Mesendoderm (in vitro differentiated cells): ENCODE data around the gene ZNF71.

ENCODE experiments used
- DNase-seq: peaks from one replicate; pipeline ENCODE4 v3.0.0; 2013
- H2AK5ac ChIP-seq: 2 replicates; pipeline ENCODE4 v1.6.1; 2013; ENCODE audit warnings: low read length, inconsistent platforms
- H2BK120ac ChIP-seq: 2 replicates; pipeline ENCODE4 v1.6.1; 2013; ENCODE audit warnings: low read depth, mild to moderate bottlenecking, low read length, moderate library complexity, mixed read lengths
- H2BK15ac ChIP-seq: replicated peaks from 2 replicates; pipeline ENCODE4 v1.6.1; 2013; ENCODE audit warnings: low read depth, mild to moderate bottlenecking, moderate library complexity
- H2BK5ac ChIP-seq: 2 replicates; pipeline ENCODE4 v1.6.1; 2013; ENCODE audit warnings: low read length, inconsistent platforms
- H3K18ac ChIP-seq: 2 replicates; pipeline ENCODE4 v1.6.1; 2013; ENCODE audit warnings: mild to moderate bottlenecking, low read length, mixed read lengths
- H3K23ac ChIP-seq: one replicate; pipeline ENCODE4 v1.6.1; 2013; ENCODE audit warnings: low read length
- H3K27ac ChIP-seq: 2 replicates; pipeline ENCODE4 v1.5.1; 2013; ENCODE audit warnings: low read depth, mild to moderate bottlenecking, inconsistent platforms, low read length, moderate library complexity
- H3K27me3 ChIP-seq: 2 replicates; pipeline ENCODE4 v1.6.1; 2013; ENCODE audit warnings: low read length, control low read depth, mild to moderate bottlenecking, inconsistent platforms; ENCODE audit not compliant: insufficient read depth, poor library complexity
- H3K36me3 ChIP-seq: 2 replicates; pipeline ENCODE4 v1.6.1; 2013; ENCODE audit warnings: low read length, inconsistent platforms; ENCODE audit not compliant: control insufficient read depth, insufficient read depth
- H3K4ac ChIP-seq: one replicate; pipeline ENCODE4 v1.6.1; 2013; ENCODE audit warnings: low read depth, mild to moderate bottlenecking, low read length, moderate library complexity
- H3K4me1 ChIP-seq: 2 replicates; pipeline ENCODE4 v1.6.1; 2013; ENCODE audit warnings: low read depth, low read length, inconsistent platforms; ENCODE audit not compliant: control insufficient read depth
- H3K4me2 ChIP-seq: 2 replicates; pipeline ENCODE4 v1.6.1; 2013; ENCODE audit warnings: low read length
- H3K4me3 ChIP-seq: 2 replicates; pipeline ENCODE4 v1.5.1; 2013; ENCODE audit warnings: mild to moderate bottlenecking, low read length
- H3K56ac ChIP-seq: one replicate; pipeline ENCODE4 v1.6.1; 2013; ENCODE audit warnings: low read length
- H3K79me1 ChIP-seq: 2 replicates; pipeline ENCODE4 v1.6.1; 2013; ENCODE audit warnings: low read length, inconsistent platforms
- H3K79me2 ChIP-seq: 2 replicates; pipeline ENCODE4 v1.6.1; 2013; ENCODE audit warnings: mild to moderate bottlenecking, low read length; ENCODE audit not compliant: control insufficient read depth, insufficient read depth
- H3K9ac ChIP-seq: 2 replicates; pipeline ENCODE4 v1.6.1; 2013; ENCODE audit warnings: low read length, inconsistent platforms
- H4K5ac ChIP-seq: one replicate; pipeline ENCODE4 v1.6.1; 2013; ENCODE audit warnings: low read length
- H4K8ac ChIP-seq: one replicate; pipeline ENCODE4 v1.6.1; 2013; ENCODE audit warnings: low read depth, mild to moderate bottlenecking, control low read depth, low read length, moderate library complexity
- WGBS: extraction: QIAGEN DNeasy Blood & Tissue Kit; methylation state at CpG from one replicate; pipeline ENCODE4 v1.1.7; 2013; ENCODE audit warnings: low lambda C conversion rate, missing lambda C conversion rate; ENCODE audit not compliant: insufficient coverage; ENCODE audit errors: extremely low coverage; 5-methylcytosine and 5-hydroxymethylcytosine counted together

Gene ZNF71

DNA sequence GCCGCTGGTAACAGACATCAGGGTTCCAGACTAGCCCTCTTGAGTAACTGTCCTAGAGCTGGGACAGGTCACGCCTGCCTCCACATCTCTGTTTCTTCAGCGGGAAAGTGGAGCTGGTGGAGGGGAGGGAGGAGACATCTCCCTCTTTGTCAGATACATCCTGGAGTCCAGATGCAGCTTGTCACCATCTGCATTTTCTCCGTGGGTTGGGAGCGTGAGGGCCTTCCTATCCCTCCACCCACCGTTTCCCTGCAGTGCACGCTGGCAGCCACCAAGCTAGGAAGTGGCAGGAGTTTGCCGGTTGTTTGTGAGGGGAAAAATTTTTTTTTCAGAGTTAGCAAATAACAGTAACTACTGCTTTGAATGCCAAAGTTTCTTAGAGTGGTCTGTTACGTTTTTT lies 27.9 kb downstream of the ZNF71 start:
- Histone ChIP-seq H3K27me3 (no peaks in the 10 kb centered on the region), H3K56ac (no peak overlapping the region), H3K36me3 (no peaks in the 10 kb centered on the region), H2BK15ac (no peak overlapping the region), H3K4me2 (no peak overlapping the region), H3K4ac (no peak overlapping the region), H3K4me3 (no peak overlapping the region), H3K79me2 (no peaks in the 10 kb centered on the region), H3K18ac (no peak overlapping the region), H4K5ac (no peak overlapping the region), H2BK5ac (no peak overlapping the region), H3K23ac (no peak overlapping the region), H2AK5ac (no peak overlapping the region), H3K27ac (no peak overlapping the region), H3K4me1 (no peaks in the 10 kb centered on the region), H2BK120ac (no peak overlapping the region), H3K9ac (no peak overlapping the region), H3K79me1 (no peaks in the 10 kb centered on the region), H4K8ac (no peak overlapping the region)
- no peak for DNase-seq
- WGBS = no CpG with 5 or more reads among the region's 9 CpGs

DNA sequence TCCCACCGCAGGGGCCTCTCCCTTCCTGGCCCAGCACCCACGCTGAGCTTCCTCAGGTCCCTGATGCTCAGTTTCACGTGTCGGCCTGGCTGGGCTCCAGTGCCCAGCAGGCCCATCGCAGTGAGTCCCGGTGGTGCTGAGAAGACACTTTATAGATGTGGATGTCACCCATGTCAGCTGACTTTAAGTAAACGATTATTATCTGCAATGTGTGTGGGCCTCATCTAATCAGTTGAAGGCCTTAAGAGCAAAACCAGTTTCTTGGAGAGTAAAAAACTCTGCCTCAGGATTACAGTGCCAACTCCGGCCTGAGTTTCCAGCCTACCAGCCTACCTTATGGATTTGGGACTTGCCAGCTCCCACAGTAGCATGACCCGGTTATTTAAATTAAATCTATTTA lies 30.6 kb downstream of the ZNF71 start:
- H3K4me1 ChIP-seq = no peaks in the 10 kb centered on the region
- H2BK15ac ChIP-seq = no peak overlapping the region
- no peaks in the 10 kb centered on the region for H3K79me2 ChIP-seq
- DNase-seq = no peak
- no peak overlapping the region for H3K4me2 ChIP-seq
- H4K8ac ChIP-seq = no peak overlapping the region
- H3K27ac ChIP-seq = no peak overlapping the region
- H3K23ac ChIP-seq = no peak overlapping the region
- H3K27me3 ChIP-seq = no peaks in the 10 kb centered on the region
- no peak overlapping the region for H2BK5ac ChIP-seq
- no peak overlapping the region for H4K5ac ChIP-seq
- no CpG with 5 or more reads among the region's 9 CpGs for WGBS
- no peaks in the 10 kb centered on the region for H3K79me1 ChIP-seq
- no peak overlapping the region for H2BK120ac ChIP-seq
- no peak overlapping the region for H3K56ac ChIP-seq
- H2AK5ac ChIP-seq = no peak overlapping the region
- H3K9ac ChIP-seq = no peak overlapping the region
- H3K4me3 ChIP-seq = no peak overlapping the region
- H3K4ac ChIP-seq = no peak overlapping the region
- no peak overlapping the region for H3K18ac ChIP-seq
- no peaks in the 10 kb centered on the region for H3K36me3 ChIP-seq

DNA sequence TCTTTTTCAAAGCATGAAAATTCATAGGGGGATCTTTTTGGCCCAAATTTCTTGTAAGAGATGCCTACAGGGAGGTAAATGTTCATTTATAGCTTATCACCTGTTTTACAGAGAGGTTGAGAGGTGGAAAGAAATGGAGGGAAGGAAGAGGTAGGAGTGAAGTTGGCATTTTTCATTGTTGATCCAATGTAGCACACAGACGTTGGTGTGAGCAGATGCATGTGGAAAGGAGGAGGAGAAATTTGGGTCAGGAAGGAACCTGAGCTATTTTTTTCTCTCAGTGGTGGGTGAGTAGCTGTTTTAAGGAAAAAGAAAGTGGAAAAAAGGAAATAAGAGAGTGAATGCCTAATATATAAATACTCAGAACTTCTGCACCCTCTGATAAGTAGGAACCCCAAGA lies 37.9 kb downstream of the ZNF71 start:
- no CpG with 5 or more reads among the region's 1 CpG for WGBS
- DNase-seq = no peak
- Histone ChIP-seq H4K8ac (no peak overlapping the region), H2AK5ac (no peak overlapping the region), H4K5ac (no peak overlapping the region), H2BK5ac (no peak overlapping the region), H3K18ac (no peak overlapping the region), H3K36me3 (no peaks in the 10 kb centered on the region), H3K4me2 (no peak overlapping the region), H3K4me1 (no peaks in the 10 kb centered on the region), H3K79me2 (no peaks in the 10 kb centered on the region), H3K27ac (no peak overlapping the region), H3K4me3 (no peak overlapping the region), H3K23ac (no peak overlapping the region), H2BK120ac (no peak overlapping the region), H3K79me1 (no peaks in the 10 kb centered on the region), H3K9ac (no peak overlapping the region), H3K56ac (no peak overlapping the region), H3K27me3 (no peaks in the 10 kb centered on the region), H2BK15ac (no peak overlapping the region), H3K4ac (no peak overlapping the region)

DNA sequence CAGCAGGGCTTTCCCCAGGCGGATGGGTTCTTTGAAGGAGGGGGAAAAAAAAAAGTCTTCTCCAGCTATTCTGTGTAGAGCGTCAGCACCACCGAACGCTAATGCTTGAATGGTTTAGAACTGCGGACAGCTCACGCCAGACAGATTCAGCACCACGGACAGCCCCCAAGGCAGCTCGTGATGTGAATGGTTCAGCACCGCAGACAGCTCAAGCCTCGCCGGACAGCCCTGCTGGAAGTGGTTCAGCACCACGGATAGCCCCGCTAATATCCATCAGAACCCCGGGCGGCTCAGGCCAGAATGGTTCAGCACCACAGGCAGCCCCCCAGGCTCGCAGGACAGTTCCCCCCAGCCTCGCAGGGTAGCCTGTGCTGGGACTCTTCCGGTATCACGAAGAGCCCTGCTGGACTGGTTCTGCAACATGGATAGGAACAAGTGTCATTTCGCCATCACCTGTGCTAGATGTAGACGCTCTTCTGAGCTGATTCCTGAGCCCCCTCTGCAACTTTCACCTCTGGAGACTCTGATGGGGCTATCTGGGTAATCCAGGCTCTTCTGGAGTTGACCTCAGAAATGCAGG lies 43.0 kb downstream of the ZNF71 start:
- peak; percentile 93 for DNase-seq
- Histone ChIP-seq H4K5ac (no peak overlapping the region), H3K4me2 (no peak overlapping the region), H3K18ac (no peak overlapping the region), H3K9ac (no peak overlapping the region), H2AK5ac (no peak overlapping the region), H3K4me3 (no peak overlapping the region), H3K23ac (no peak overlapping the region), H3K4ac (no peak overlapping the region), H4K8ac (no peak overlapping the region), H3K27me3 (no peaks in the 10 kb centered on the region), H3K36me3 (no peaks in the 10 kb centered on the region), H3K79me1 (no peaks in the 10 kb centered on the region), H3K56ac (no peak overlapping the region), H2BK120ac (no peak overlapping the region), H2BK15ac (no peak overlapping the region), H3K79me2 (no peaks in the 10 kb centered on the region), H2BK5ac (no peak overlapping the region), H3K4me1 (no peaks in the 10 kb centered on the region), H3K27ac (no peak overlapping the region)
- no CpG with 5 or more reads among the region's 21 CpGs for WGBS

DNA sequence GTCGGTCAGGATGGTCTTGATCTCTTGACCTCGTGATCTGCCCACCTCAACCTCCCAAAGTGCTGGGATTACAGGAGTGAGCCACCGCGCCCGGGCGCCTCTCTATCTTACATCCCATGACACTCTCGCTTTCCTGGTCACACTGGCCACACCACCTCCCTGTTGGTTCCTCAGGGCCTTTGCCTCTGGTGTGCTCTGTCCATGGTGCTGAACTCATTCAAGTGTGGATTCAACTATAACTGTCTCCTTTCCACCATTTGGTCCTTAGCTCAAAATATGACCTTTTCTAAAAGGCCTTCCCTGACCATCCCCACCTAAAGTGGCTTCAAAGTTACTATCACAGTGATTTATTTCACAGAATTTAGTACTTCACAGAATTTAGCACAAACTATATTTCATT lies 44.1 kb downstream of the ZNF71 start:
- no peak overlapping the region for H2BK15ac ChIP-seq
- DNase-seq = peak; percentile 63
- no peak overlapping the region for H3K18ac ChIP-seq

DNA sequence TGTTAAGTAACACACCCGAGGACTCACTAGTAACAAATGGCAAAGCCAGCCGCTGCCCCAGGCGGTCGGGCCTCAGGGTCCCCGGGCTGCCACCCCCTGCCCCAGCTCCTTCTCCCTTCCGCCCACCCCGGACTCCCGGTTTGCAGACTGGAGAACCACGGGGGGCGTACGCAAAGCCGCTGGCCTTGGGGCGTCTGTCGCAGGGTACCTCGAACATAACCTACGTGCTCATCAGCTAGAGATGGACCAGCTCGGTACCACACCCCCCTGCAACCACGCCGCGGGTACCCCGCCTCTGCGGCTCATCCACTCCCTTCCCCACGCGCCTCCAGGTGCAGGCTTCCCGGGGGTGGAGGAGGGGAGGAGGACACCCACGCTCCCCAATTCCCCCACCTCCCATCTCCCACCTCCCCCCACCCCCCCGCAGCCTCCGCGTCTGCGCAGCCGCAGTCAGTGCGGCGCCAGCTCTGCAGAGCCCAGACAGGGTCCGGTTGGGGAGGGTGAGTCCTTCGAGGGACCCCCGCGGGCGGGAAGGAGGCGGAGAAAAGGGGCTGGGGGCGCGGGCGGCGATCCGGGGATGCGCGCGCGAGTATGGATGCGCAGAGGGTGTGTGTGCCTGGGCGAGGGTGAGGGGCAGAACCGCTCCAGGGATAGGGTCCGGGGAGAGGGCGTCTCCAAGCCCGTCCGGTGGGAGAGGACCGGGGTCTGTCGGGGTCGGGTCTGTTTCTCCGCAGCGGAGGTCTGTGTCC lies 47.8 kb downstream of the ZNF71 start, which contains the start of gene SMIM17:
SMIM17 (plus strand) TSS at position 449 of the 749 bp plus-strand sequence. CDS start 2,509 bp downstream, outside the sequence.
- Histone ChIP-seq H3K4ac (no peak within 1 kb of the TSS), H2BK120ac (no peak within 1 kb of the TSS), H2BK5ac (no peak within 1 kb of the TSS), H3K27ac (no peak within 1 kb of the TSS), H3K36me3 (no peaks in the 10 kb centered on the region), H3K18ac (no peak within 1 kb of the TSS), H3K79me2 (no peaks in the 10 kb centered on the region), H4K5ac (no peak within 1 kb of the TSS), H3K9ac (no peak within 1 kb of the TSS), H3K4me3 (no peak within 1 kb of the TSS), H3K79me1 (no peaks in the 10 kb centered on the region), H3K4me2 (no peak within 1 kb of the TSS), H3K56ac (no peak within 1 kb of the TSS), H3K4me1 (no peaks in the 10 kb centered on the region), H4K8ac (no peak within 1 kb of the TSS), H3K27me3 (no peaks in the 10 kb centered on the region), H2AK5ac (no peak within 1 kb of the TSS), H2BK15ac (no peak within 1 kb of the TSS), H3K23ac (no peak within 1 kb of the TSS)
- WGBS = no CpG with 5 or more reads among the region's 60 CpGs
- no peak for DNase-seq

More for the DNA sequence above, 44.1 kb downstream of the ZNF71 start:
- Histone ChIP-seq H4K8ac (no peak overlapping the region), H3K23ac (no peak overlapping the region), H3K27me3 (no peaks in the 10 kb centered on the region), H2BK120ac (no peak overlapping the region), H3K4me1 (no peaks in the 10 kb centered on the region), H3K4ac (no peak overlapping the region), H3K4me2 (no peak overlapping the region), H3K4me3 (no peak overlapping the region), H3K27ac (no peak overlapping the region), H3K79me1 (no peaks in the 10 kb centered on the region), H3K9ac (no peak overlapping the region), H2BK5ac (no peak overlapping the region), H3K56ac (no peak overlapping the region), H3K36me3 (no peaks in the 10 kb centered on the region), H4K5ac (no peak overlapping the region), H2AK5ac (no peak overlapping the region), H3K79me2 (no peaks in the 10 kb centered on the region)
- no CpG with 5 or more reads among the region's 7 CpGs for WGBS
